ENCODE data around the gene LATS2.
A peak's percentile ranks its signal among the peaks of the same experiment; 100 is the strongest.

LATS2 gene

DNA sequence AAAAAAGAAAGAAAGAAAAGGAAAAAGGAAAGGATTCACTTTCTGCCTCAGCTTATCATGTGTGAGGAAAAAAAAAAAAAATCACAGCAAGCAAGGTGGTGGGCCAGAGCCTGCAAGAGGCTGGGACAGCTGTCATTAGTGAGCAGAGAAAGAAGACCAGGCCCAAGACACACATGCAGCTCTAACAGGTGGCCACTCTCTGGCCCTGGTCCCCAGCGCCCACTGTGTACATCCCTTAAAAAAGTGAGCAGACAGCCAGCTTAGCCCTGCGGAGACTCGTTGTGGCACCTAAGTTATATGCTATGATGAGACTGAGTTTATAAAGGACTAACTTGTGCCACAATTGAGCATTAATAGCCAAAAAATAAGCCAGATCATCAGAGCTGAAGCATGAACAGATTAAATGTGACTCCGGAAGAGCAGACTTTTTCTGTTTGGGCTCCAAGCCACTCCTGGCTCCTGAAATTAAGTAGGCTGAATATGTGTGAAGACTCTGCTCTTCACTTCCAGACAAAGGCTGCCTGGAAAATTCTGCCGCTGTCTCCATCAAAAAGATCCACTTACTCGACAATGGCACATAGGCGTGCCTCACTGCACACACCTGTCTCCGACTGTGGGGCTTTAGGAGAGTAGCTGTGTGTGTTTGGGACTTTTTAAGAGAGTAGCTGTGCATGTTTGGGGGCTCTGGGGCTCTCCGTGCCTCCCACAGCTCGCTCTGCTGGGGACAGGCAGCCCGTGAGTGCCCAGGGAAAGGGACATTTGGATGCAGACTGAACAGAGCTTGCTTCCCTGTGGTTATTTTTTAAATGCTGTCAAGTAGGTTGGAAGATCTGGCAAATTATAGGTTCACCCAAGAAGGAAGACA, 55.0 kb downstream of the LATS2 start:
- TF ChIP-seq, protein P1, sequence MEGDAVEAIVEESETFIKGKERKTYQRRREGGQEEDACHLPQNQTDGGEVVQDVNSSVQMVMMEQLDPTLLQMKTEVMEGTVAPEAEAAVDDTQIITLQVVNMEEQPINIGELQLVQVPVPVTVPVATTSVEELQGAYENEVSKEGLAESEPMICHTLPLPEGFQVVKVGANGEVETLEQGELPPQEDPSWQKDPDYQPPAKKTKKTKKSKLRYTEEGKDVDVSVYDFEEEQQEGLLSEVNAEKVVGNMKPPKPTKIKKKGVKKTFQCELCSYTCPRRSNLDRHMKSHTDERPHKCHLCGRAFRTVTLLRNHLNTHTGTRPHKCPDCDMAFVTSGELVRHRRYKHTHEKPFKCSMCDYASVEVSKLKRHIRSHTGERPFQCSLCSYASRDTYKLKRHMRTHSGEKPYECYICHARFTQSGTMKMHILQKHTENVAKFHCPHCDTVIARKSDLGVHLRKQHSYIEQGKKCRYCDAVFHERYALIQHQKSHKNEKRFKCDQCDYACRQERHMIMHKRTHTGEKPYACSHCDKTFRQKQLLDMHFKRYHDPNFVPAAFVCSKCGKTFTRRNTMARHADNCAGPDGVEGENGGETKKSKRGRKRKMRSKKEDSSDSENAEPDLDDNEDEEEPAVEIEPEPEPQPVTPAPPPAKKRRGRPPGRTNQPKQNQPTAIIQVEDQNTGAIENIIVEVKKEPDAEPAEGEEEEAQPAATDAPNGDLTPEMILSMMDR (conservative IDR thresholded peaks at IDR 0.05; ENCODE audit: low read length), result no peak
- DNase-seq (ENCODE audit: low read depth), result no peak
- H3K4me3 ChIP-seq (ENCODE audit: low read length), result no peak overlapping the region

DNA sequence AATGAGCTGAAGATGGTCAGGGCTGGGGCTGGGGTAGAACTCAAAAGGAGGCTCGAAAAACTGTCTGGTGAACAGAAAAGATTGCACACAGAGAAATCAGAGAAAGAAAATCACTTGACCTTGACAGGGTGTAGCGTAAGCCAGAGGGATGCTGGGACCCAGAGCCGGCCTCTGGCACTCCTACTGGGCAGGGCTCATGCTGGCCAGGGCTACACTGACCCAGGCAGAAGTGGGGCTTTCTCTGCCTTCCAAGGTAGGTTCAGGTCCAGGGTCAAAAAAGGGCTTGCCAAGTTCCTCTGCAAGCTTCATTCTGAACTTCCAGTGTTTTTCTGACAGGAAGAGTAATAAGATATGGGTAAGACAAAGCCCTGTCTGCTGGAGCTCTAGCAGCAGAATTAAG, 56.2 kb downstream of the LATS2 start:
- TF ChIP-seq, protein P1 (conservative IDR thresholded peaks at IDR 0.05; ENCODE audit: low read length), result no peak

DNA sequence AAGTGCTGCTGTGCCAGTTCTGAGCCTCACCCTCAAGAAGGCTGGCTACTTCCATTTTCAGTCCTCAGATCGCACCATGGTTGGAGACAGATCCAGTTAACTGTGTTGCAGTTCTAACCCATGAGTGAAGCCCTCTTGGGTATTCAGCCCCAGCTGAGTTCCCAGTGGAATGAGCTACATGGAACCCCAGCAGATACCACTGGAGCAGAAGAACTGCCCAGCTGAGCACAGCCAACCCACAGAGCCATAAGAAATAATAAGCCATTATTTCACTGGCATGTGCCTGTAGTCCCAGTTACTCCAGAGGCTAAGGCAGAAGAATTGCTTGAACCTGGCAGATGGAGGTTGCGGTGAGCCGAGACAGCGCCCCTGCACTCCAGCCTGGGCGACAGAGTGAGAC, 59.9 kb downstream of the LATS2 start:
- TF ChIP-seq, protein P1 (conservative IDR thresholded peaks at IDR 0.05; ENCODE audit: low read length), result no peak
- no peak overlapping the region for H3K4me3 ChIP-seq (ENCODE audit: low read length)
- DNase-seq (ENCODE audit: low read depth), result no peak

More for the DNA sequence above, 56.2 kb downstream of the LATS2 start:
- DNase-seq (ENCODE audit: low read depth), result no peak
- no peak overlapping the region for H3K4me3 ChIP-seq (ENCODE audit: low read length)

DNA sequence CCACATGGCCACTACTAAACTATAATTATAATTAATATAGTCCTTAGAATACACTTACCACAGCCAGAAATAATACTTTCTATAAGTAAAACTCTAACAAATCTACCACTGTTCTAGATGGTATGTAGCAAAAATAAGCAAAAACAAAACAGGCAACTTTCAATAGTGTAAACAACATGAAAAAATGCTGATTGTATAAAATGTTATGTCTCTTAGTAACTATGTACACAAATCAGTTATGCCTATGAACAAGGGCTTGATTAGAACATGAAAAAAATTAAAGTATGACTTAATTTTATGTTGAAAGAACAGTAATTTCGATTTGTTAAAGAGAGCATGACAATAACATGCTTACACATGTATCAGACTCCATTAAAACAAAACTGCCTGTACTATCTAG, 60.7 kb downstream of the LATS2 start:
- TF ChIP-seq, protein P1 (conservative IDR thresholded peaks at IDR 0.05; ENCODE audit: low read length), result no peak
- DNase-seq (ENCODE audit: low read depth), result no peak
- no peak overlapping the region for H3K4me3 ChIP-seq (ENCODE audit: low read length)

DNA sequence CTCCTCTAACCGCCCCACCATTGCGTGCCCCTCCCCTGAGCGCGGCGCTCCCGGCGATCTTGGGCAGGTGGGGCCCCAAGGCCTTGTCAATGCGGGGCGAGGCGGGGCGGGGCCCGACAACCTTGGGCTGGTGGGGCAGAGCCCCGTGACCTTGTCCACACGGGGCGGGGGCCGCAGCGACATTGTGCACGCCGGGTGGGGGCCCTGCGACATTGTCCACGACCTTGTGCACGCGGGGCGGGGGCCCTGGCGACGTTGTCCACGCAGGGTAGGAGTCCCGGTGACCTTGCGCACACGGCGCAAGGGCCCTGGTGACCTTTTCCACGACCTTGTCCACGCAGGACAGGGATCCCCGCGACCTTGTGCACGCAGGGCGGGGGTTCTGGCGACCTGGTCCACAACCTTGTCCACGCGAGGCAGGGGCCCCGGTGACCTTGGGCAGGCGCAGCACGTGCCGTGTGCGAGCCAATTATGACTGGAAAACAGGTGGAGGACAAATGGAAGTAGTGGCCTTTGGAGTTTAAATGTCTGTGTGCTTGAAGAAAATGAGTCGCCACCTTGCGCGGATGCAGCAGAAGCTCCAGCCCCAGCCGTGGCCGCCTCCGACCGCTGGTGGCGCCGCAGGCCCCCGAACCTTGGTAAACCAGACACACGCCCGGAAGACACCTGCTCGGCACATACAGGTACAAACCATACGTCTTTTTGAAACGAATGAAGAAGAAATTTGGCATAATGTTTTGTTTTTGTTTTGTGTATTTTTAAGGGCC, 62.6 kb downstream of the LATS2 start:
- H3K4me3 ChIP-seq (ENCODE audit: low read length), result no peak overlapping the region
- DNase-seq (ENCODE audit: low read depth), result no peak
- TF ChIP-seq, protein P1 (conservative IDR thresholded peaks at IDR 0.05; ENCODE audit: low read length), result no peak

DNA sequence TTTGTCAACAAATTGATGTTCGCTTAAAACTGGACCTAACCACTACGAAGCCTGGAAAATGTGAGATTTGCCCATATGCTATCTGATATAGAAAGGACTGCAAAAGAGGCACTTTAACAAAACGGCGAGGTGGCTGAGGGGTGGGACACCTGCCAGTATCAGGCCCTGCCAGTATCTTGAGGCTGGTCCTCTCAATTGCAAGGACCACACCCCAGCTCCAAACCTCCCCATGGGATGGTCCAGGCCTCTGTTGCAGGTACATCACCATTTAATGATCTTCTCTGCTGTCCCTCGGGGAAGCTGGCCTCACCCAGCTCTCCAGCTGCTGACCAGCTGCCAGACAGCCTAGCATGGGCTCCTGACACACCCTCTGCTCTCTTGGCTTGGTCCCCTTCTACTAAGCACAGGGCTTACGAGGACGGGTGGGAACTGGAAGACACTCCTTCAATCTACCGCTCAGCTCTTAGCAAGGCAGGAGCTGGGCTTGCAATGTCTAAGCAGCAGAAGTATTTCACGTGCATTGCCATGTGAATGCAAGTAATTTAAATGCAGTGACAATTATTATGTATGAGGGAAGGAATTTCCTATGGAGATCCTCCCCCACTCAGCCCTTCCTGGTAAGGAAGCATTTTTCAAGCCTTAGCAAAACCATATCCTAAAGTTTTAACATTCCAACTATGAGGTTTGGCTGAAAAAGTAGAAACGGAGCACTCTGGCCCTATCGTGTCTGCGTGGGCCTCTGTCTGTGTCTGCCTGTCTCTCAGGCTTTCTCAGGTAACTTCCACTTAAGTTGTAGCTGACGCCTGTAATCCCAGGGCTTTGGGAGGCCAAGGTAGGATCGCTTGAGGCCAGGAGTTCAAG, 63.9 kb downstream of the LATS2 start:
- no peak overlapping the region for H3K4me3 ChIP-seq (ENCODE audit: low read length)
- TF ChIP-seq, protein P1 (conservative IDR thresholded peaks at IDR 0.05; ENCODE audit: low read length), result no peak
- DNase-seq (ENCODE audit: low read depth), result peak; percentile 99
